Stimulated activated CD4-positive, alpha-beta T cell treated with anti-CD3 and anti-CD28 coated beads, Interleukin-12 subunit alpha, Interleukin-12 subunit beta, amount 100 ng/mL, for 24 hours (primary cell): Measurements from ENCODE around the gene ORC6.
"Not testable (repeated sequence)": the region's sequence is repeated elsewhere in the genome, so short reads cannot be mapped to it uniquely, and the experiment has no call there.

ENCODE experiments used
- DNase-seq, 2 experiments: peaks; one replicate each; pipeline ENCODE4 v3.0.0-alpha.2; 2020; ENCODE audit warnings: low read depth in 2 of 2

The ORC6 gene

DNA sequence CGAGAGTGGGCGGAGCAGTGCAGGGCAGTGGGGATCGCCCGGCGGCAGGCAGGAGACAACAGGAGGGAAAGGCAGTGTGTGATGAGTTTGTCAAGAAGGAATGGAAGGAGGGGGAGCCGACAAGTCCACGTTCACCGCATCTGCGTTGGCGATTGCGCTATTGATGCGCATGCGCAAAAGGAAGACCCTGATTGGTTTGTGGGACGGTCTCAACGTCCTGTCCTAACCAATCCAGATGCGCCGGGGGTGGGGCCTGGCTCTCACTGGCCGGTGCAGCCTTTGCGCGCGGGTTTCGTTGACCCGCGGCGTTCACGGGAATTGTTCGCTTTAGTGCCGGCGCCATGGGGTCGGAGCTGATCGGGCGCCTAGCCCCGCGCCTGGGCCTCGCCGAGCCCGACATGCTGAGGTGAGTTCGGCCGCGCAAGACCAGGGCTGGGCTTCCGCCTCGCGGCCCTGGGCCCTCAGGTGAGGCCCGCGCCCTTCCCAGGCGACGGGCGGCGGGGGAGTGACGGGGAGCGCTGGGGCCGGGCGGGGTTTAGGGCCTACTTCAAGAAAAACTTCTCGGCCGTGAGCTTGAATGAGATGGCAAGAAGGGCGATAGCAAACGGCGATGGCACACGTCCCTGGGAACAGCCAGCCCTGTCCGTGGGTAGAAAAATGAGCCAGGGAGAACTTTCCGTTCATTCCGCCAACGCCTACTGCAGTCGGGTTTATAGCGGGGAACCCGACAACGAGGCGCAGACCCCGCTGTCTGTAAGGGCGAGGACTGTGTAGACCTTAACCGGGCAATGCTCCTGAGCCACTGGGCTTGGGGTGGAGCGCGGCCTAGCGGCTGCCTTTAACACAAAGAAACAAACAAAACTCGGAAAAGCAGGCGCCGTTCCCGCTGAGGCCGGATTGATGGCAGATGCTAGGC, at the start of gene ORC6:
ORC6 (plus strand) TSS at position 295 of the 916 bp plus-strand sequence; CDS start at position 342, 47 bp downstream.
- DNase-seq, result peak; percentile 92 to 97

DNA sequence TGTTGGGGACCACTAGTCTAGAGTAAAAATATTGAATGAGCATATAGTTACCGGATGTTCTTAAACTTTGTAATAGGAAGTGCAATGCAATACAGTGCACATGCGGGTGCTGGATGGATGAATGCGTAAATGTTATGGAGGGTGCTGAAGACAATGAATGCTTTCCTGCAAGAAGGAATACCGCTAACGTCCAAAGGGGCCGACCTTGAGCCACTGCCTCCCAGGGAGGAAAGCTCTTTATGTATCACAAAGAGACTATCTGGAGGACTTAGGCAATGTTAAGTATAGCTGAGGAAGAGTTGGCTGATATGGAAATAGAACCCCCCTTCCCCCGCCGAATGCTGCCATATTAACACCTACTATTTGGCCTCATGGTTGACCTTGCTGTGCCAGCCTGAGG, 40.8 kb upstream of the ORC6 start:
- DNase-seq, result no peak

DNA sequence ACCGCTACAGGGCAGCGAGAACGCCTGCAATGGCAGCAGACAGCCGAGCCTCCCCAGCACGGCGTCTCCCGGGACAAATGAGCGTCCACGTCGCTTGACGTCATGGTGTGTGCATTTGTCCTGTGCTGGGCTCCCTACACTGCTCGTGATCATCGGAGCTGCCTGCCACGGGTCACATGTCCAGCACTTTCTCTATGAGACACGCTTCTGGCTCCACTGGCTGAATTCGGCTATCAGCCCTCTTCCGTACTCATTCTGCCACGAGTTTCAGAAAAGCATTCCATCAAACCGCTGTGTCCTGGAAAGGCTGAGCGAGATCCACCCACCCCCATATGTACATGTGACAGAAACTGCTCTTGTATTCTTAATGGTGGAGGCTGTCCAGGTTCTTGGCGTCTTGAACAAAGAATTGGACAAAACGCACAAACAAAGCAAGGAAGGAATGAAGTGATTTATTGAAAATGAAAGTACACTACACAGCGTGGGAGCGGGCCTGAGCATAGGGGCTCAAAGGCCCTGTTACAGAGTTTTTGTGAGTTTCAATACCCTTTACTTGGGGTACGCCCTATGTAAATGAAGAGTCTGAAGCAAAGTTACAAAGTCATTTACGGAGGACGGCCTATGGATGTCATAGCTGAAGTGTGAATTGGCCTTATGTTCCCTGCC, 39.7 kb upstream of the ORC6 start:
- no peak for DNase-seq

DNA sequence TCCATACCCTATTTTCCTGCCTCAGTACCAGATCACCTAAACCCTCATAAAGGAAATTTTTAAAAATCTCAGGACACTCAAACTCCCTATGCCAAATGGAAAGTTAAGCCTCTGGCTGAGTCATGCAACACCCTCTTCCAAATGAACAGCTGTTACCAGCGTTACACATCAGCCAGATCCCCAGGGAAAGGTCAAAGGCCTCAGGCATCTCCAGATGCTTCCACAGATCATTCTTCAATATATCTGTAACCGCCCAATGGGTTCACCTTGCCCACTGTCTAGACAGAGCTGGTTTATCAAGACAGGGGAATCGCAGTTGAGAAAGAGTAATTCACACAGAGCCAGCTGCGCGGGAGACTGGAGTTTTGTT, 39.2 kb upstream of the ORC6 start:
- DNase-seq, result no peak

- DNase-seq, result no peak
Measured at GRCh38 chr16:46651305-46651704, 38.2 kb upstream of the ORC6 start.

- DNase-seq, result peak in 1 of 2 experiments; percentile 19
Measured at GRCh38 chr16:46658925-46659324, 30.5 kb upstream of the ORC6 start.

DNA sequence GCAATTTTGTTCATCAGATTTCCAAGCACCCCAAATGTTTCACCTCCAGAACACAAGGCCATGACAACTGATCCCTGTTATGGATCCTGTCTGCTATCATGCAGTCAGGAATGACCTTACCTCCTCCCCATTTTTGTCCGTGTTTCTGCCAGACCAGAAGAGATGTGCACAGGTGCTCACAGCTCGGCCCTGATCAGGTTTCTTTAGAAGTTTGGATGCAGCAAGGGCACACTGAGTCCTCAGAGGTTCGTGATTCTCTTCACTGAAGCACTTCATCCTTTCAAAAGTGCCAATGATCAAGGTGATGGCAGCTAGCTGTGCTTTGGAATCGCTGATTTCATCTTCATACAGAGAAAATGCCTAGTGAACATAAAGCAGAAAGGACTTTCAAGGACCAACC, 27.3 kb upstream of the ORC6 start:
- DNase-seq, result no peak

GRCh38 chr16:46673320-46674013, 16.0 kb upstream of the ORC6 start:
- peak; percentile 10 to 15 for DNase-seq

DNA sequence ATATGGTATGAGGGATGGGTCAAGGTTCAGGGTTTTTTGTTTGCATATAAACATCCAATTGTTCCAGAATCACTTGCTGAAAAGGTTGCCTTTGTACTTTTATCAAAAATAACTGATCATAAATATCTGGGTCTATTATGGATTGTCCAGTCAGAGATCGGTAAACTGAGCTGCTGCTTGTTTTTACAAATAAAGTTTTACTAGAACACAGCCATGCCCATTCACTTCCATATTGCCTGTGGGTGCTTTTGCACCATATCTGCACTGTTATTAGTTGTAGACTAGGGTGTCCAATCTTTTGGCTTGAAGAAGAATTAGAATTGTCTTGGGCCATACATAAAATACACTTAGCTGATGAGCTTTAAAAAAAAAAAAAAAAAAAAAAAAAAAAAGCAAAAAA, 11.5 kb upstream of the ORC6 start:
- DNase-seq, result not testable (repeated sequence)

DNA sequence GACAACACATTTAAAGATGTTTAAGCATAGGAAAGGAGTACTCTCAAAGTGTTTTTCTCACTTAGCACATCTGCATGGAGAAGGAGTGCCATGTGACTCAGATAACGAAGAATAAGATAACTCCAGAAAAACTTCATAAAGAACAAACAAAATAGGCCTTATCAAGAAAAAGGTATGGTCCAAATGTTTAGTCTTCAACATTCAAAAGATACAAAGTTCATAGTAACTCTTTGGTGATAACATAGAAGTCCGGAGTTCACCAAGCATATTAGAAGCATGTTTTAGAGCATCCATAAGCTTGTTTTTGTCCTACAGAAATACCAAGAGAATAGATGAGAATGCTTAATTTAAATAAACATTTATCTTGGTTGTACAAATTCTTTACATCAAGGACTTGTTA, 7.6 kb upstream of the ORC6 start:
- not testable (repeated sequence) for DNase-seq

GRCh38 chr16:46686815-46687473, 2.5 kb upstream of the ORC6 start:
- DNase-seq, result no peak

- no peak for DNase-seq
Measured at GRCh38 chr16:46687486-46687885, 2.0 kb upstream of the ORC6 start.

DNA sequence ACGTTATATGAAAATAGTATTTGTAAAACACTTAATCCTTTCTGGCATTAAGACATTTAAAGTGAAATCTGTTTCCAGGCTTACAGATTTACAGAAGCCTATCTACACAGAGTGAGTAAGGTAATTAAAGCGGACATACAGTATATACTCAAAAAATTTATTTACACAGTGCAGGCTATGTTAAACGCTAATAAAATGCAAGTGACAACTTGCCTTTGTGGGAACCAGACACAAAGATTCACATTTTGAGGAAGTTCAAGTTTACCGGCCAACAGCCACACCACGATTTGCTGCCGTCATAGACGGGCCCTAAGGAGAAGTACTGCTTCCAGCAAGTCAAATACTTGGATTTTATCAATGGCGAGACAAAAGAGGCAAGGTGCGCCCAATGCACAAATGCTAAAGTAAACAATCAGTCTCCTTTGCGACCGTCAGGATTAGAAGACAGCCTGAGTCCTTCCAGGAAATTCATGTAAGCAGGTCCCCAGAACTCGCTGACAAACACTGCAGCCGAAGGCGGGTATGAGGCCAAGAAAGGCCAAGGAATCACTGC, 1.3 kb upstream of the ORC6 start:
- no peak for DNase-seq

DNA sequence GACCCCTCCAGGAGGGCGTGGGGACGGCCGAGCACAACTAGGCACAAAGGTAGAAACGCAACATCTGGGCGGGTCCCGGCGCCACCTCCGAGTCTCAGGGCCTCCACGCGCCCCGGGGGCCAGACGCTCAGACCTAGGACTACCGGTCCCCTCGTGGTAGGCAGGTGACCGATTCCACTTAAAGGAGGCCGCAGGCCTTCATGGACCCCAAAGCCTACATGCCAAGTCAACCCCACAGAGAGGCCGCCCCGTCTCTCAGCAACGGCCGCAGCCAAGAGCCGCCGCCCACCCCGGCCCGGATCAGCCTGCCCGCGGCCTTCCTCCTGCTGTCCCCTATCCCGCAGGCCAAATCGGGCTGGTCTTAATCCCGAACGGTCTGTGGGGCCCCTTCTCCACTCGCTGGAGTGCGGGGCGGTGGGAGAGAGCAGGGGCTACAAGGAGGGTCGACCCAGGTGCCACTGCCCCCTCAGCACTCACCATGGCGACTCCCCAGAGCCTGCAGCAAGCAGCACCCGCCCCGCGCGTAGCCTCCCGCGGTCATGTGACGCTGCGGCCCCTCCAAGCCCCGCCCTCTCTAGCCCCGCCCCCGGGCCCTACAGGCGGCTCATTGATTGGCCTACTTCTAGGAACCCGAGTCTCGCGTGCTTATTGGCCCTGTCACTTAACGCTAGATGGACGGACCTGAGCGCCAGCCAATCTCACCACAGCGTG, 650 bp upstream of the ORC6 start, which contains the start of gene VPS35:
VPS35 (minus strand) TSS at position 525 of the 711 bp plus-strand sequence; CDS start at position 480, 45 bp downstream.
- DNase-seq, result peak; percentile 98 to 100

GRCh38 chr16:46690281-46691178, 1.1 kb downstream of the ORC6 start:
- no peak for DNase-seq

GRCh38 chr16:46691726-46692125, 2.3 kb downstream of the ORC6 start:
- no peak for DNase-seq

DNA sequence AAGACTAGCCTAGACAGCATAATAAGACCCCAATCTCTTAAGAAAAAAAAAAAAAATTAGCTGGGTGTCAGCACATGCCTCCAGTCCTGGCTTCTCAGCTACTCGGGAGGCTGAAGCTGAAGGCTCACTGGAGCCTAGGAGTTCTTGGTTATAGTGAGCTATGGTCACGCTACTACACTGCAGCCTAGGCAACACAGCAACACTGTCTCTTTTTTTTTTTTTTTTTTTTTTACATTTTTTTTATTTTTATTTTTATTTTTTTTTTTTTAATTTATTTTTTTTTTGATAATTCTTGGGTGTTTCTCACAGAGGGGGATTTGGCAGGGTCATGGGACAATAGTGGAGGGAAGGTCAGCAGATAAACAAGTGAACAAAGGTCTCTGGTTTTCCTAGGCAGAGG, 4.1 kb downstream of the ORC6 start:
- DNase-seq, result no peak

DNA sequence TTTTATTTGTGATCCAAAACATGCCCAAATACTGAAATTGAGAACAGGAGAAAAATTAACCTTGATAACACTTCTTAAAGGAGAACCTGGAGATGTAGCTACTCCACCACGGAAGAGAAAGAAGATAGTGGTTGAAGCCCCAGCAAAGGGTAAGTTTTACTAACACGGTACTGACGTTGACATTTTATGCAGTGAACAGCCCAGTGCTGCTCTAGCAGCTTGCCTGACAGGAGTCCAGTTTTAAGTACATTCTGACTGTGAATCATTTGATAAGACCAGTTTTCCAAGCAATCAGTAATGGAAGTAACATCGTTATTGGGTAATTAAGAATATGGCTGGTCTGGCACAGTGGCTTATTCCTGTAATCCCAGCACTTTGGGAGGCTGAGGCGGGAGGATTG, 6.5 kb downstream of the ORC6 start:
- no peak for DNase-seq

GRCh38 chr16:46696957-46697356, 7.5 kb downstream of the ORC6 start:
- no peak for DNase-seq

GRCh38 chr16:46700048-46700447, 10.6 kb downstream of the ORC6 start:
- no peak for DNase-seq
